ENCODE results near the gene MB.
"Not testable (repeated sequence)": the region's sequence is repeated elsewhere in the genome, so short reads cannot be mapped to it uniquely, and the experiment has no call there.

- not testable (repeated sequence) for TF ChIP-seq POLR2AphosphoS5 (IDR thresholded peaks at IDR 0.05; ENCODE audit: low read depth); CTCF (IDR thresholded peaks at IDR 0.05; ENCODE audit: insufficient read depth, low read length)
These were observed 49.6 kb upstream of the MB start for GRCh38 chr22:35666699-35667098.
